HG03066 (cell line): ENCODE measurements around the gene SURF6.
"Not testable (repeated sequence)": the region's sequence is repeated elsewhere in the genome, so short reads cannot be mapped to it uniquely, and the experiment has no call there.

Experiments used
- ATAC-seq: cut with Tn5 transposase; IDR thresholded peaks from one replicate; pipeline ENCODE4 v1.9.1; 2021; ENCODE audit warnings: low read depth; ENCODE audit not compliant: unreplicated experiment

The SURF6 gene

DNA sequence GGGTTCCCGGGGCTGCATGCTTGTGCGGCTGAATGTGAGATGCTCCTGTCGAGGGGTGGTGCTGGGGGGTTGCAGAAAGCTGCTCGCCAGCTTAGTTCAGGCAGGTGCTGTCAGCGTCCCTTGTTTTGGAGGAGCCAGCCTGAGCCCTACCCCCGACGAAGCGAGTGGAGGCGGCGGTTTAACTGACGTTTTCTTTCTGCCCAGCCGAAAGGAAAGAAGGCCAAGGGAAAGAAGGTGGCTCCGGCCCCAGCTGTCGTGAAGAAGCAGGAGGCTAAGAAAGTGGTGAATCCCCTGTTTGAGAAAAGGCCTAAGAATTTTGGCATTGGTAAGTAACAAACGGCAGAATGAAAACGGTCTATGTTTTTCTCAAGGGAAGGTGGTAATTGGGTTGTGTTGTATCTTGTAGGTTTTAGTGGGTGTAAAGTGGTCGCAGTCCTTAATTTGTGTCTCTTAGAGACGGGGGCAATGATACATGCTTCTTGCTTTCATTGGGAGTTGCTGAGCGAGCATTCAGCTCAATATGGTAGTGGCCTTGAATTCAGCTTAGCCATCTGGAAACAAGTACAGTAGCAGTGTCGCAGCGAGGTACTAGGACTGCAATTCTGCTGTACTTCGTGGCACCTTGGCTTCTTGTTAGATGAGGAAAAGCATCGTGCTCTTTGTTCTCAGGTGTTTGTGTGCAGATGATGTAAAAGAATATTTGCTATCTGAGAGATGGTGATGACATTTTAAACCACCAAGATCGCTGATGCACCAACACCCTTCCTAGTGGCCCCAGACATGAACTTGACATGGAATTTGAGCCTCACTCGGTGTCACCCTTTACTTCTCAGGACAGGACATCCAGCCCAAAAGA is 13.0 kb upstream of the SURF6 start:
- no peak for ATAC-seq

DNA sequence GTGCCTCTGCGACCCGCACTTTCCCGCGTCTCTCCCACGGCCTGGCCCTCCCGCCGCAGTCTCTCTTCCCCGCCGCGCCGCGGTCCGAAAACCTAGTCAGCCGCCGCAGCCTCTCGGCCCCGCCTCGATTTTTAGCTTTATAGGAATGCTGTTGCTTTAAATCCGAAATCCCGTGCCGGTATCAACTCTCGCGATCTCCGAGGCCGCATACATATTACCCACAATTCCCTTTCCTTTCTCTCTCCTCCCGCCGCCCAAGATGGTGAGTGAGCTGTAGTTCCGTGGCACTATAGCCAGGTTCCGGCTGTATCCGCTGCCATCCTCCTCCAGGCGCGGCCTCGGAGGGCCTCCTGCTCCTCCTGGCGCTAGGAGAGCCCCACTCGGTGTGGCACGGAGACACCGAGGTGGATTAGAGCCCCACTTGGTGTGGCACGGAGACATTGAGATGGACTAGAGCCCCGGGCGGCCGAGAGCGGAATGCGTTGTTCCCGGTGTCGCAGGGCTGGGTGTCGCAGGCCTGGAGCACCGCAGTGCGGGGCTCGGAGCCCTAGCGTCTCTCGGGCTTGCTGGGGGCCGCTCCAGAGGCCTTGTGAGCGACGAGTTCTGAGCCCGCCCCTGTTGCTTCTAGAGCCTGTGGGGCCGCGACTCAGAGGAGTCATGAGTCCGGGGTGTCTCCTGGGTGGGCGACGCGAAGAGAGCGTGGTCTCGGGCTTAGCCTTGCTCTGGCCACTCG is 12.2 kb upstream of the SURF6 start, which contains the start of the genes MED22 and RPL7A:
Gene MED22 (minus strand): TSS at position 147 of the 733 bp plus-strand sequence. CDS start 1,469 bp downstream, outside the sequence.
Gene RPL7A (plus strand): TSS at position 234 of the 733 bp plus-strand sequence. CDS start 26 bp downstream, at position 260.
- ATAC-seq, result no peak

DNA sequence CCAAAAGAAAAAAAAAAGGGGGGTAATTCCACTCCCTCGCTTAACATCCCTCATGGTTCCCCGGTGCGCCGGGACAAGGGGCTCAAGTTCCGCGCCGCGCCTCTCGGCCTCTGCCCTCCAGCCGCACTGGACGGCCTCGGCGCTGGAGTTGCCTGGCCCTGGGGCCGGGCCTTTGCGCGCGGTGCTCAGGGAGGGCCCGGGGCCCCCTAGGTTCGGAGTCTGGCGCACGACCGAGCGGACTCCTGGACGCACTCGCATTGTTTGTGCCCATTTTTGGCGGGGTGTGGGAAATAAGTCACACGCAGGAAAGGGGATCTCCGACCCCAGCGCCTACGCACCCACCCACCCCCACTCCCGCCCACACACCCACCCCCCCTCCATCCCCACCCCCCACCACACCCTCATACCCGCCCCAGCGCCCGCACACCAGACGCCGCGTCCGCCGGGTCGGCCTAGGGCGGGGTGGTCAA is 11.6 kb upstream of the SURF6 start:
- ATAC-seq, result no peak

DNA sequence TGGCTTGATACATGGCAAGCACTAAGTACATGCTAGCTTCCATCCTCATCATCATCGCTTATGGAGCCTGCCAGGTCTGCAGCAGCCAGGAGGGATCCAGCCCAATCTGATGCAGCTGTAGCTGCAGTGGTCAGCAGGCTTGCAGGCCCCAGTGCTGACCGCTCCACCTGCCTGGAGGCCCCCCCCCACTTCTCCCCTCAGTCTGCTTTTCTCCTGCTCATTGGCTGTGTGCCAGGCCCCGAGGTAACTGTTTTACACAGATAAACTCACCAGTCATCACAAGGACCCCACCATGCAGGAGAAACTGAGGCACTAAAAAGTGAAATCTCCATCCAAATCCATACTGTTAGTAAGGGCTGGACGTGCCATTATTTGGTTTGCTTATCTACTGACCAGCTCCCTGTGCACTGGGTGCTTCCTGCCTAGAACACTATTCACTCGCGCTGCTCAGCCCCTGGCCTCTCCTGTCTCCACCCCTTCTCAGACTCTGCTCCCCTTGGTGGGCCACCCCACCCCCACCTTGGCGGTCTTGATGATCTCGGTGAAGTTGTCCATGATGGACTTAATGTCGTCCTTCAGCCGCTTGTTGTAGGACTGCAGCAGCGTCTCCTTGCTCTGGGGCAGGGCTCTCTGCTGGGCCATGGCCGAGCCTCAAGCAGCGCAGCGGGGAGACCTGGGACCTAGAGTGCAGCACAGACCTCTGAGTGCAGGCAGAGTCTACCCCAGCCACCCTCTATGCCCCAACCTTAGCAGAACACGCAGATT is 10.2 kb upstream of the SURF6 start:
- no peak for ATAC-seq

DNA sequence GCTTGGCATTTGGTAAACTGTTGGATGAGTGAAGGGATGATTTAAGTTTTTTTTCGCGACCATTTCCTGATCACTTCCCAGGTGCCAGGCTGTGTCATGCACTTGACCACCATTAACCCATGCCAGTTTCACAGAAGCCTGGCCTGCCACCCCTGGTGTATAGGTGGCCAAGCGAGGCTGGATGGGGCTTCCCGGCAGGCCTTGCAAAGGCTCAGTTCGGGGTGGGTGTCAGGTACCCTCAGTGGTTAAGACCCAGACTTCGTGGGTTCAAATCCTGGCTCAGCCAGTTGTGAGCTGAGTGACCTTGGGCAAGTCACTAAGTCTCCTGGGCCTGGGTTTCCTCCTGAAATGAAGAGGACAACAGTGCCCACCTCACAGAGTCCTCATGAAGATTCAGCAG is 9.6 kb upstream of the SURF6 start:
- no peak for ATAC-seq

- no peak for ATAC-seq
These were observed 9.0 kb upstream of the SURF6 start for GRCh38 chr9:133344979-133345378.

DNA sequence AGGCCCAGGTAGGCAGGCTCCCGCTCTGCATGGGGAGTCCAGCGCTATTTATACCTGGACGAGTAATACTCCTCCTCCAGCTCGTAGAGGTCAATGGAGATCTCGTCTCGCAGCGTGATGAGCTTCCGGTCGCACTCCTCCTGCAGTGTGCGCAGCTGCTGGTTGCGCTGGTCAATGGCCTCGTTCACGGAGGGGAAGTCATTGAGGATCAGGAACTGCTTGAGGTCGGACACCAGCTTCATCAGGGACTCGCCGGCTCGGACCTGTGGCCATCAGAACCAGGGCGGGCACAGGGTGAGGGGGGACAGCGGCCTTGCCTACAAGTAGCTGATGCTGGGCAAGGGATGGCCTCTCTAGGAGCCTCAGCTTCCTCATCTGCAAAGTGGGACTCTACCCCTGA is 8.1 kb upstream of the SURF6 start:
- no peak for ATAC-seq

GRCh38 chr9:133342570-133342969 is 6.6 kb upstream of the SURF6 start:
- ATAC-seq, result no peak

GRCh38 chr9:133342069-133342406 is 6.0 kb upstream of the SURF6 start:
- ATAC-seq, result no peak

DNA sequence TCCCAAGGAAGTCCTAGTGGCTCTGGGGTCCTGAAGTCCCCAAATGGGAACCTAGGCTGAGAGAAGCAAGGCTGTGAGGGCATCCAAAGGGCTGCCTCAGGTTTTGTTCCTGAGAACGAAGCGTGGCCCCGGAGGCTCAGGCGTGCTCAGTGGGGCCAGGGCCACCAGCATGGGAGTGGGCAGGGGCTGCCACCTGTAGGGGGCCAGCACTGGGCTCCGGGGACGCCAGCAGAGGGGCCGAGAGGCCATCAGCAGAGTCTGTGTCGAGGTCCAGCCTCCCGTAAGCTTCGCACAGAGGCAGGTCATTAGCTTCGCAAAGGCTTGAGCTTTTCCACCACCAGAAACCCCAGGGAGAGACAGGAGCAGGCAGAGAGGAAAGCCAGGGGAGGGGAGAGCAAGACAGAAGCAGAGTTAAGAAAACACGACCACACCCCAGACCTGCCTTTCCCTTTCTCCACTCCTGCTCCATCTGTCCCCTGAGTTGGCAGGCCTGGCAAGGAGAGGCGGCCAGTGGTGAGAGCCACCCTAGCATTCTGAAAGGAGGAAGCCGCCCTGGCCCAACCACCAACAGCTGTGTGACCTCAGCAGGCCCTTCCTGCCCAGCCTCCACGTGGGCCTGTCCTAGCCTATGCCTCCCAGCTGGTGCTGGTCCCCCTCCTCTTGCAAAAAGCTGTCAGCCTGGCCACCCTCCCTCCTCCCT is 5.5 kb upstream of the SURF6 start:
- ATAC-seq, result no peak

DNA sequence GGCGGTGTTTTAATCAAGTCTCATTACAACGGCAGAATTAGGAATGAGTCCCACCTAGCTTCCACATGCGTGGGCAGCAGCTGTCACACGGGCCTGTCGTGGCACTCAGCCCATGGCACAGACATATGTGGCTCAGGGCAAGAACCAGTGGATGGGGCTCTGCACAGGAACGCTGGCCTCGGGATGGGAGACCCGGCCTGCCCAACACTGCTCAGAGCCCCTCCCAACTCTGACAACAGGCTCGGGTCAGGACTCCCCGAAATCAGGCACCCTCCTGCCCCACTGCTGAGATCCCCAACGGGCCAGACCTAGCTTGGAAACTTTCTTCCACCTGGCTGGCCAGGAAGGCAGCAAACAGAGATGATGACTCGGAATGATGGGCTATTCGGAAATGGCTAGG is 4.9 kb upstream of the SURF6 start:
- no peak for ATAC-seq

- ATAC-seq, result no peak
These were observed 4.3 kb upstream of the SURF6 start for GRCh38 chr9:133340256-133340655.

- no peak for ATAC-seq
These were observed 3.7 kb upstream of the SURF6 start for GRCh38 chr9:133339641-133340040.

DNA sequence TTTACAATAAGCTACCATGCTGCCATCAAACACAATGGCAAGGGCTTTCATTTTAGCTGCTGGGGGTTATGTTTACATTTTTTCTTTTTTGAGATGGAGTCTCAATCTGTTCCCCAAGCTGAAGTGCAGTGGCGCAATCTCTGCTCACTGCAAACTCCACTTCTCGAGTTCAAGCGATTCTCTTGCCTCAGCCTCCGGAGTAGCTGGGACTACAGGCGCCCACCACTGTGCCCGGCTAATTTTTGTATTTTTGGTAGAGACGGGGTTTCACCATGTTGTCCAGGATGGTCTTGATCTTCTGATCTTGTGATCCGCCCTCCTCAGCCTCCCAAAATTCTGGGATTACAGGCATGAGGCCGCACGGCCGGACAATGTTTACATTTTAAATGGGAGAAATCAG is 1.1 kb downstream of the SURF6 start:
- not testable (repeated sequence) for ATAC-seq

DNA sequence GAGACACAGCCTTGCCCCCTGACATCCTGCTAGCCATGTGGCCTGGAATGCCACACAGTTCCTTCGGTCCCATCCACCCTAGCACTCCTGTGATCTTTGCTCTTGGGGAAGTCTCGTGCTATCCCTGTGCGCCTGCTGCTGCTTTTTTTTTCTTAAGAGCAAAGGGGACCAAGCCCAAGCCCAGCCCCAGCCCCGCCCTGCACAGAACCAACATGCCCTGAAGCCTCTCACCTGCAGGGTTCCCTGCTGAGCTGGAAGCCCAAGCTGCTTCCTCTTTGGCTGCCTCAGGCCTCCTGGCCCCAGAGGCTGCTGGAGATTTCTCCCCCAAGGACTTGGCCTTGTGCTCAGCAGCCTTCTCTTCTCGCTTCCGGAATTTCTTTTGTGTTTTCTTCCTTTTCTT is 1.8 kb downstream of the SURF6 start:
- ATAC-seq, result no peak

GRCh38 chr9:133333566-133333965 is 2.4 kb downstream of the SURF6 start:
- ATAC-seq, result no peak

- no peak for ATAC-seq
These were observed 3.0 kb downstream of the SURF6 start for GRCh38 chr9:133333011-133333410.

DNA sequence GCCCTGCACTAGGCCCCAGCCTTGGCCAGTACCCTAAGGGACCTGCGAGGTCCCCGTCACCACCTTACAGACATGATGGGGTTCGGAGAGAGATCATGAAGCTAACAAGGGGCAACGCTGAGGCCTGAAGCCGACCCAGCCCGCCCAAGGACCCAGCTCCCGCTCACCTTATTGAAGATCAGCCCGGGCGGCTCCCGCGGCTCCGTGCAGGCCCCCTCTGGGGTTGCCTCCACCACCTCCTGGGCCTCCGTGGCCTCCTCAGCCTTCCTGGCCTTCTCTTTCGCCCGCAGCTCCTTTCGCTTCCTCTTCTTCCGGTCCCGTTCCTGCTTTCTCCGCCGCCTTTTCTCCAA is 3.6 kb downstream of the SURF6 start:
- no peak for ATAC-seq

- no peak for ATAC-seq
These were observed 4.2 kb downstream of the SURF6 start for GRCh38 chr9:133331641-133332380.

DNA sequence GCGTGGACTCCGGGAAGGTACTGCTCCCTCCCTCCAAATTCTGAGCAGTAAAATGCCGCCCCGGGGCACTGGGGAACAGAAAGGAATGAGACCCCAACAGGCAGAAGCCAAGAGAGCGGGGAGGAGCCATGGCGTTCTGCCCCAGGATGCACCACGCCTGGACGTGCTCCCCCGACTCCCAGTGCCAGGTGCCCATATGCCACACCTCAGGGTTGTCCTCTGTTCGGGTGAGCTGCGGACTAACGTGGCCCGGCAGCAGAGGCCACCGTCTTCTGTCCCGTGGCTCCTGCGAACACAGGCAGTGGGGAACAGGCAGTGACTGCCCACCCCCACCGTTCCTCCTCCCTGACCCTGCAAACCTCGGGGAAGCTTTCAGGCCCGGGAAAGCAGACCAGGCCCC is 4.8 kb downstream of the SURF6 start:
- no peak for ATAC-seq
